GM21423 (cell line): ENCODE measurements around the gene PHLDB3.
A peak's percentile ranks its signal among the peaks of the same experiment; 100 is the strongest.
"Not testable (repeated sequence)": the region's sequence is repeated elsewhere in the genome, so short reads cannot be mapped to it uniquely, and the experiment has no call there.

Experiments
- ATAC-seq: cut with Tn5 transposase; IDR thresholded peaks from one replicate; pipeline ENCODE4 v1.9.1; 2021; ENCODE audit warnings: mild to moderate bottlenecking, moderate library complexity; ENCODE audit not compliant: unreplicated experiment

PHLDB3 gene

GRCh38 chr19:43504426-43505185 lies at the start of gene PHLDB3:
PHLDB3 (minus strand) TSS chr19:43504746; CDS start chr19:43504118, 628 bp downstream.
- no peak for ATAC-seq

- no peak for ATAC-seq
Observed at GRCh38 chr19:43553656-43554055, 49.1 kb upstream of the PHLDB3 start.

GRCh38 chr19:43552616-43553015 lies 48.1 kb upstream of the PHLDB3 start:
- no peak for ATAC-seq

GRCh38 chr19:43552198-43552450 lies 47.6 kb upstream of the PHLDB3 start:
- no peak for ATAC-seq

- no peak for ATAC-seq
Observed at GRCh38 chr19:43551399-43552197, 47.1 kb upstream of the PHLDB3 start.

- ATAC-seq: no peak
Observed at GRCh38 chr19:43548706-43549105, 44.2 kb upstream of the PHLDB3 start.

- not testable (repeated sequence) for ATAC-seq
Observed at GRCh38 chr19:43547926-43548325, 43.4 kb upstream of the PHLDB3 start.

GRCh38 chr19:43546581-43546980 lies 42.0 kb upstream of the PHLDB3 start:
- no peak for ATAC-seq

- no peak for ATAC-seq
Observed at GRCh38 chr19:43545981-43546380, 41.4 kb upstream of the PHLDB3 start.

- ATAC-seq: no peak
Observed at GRCh38 chr19:43545276-43545675, 40.7 kb upstream of the PHLDB3 start.

GRCh38 chr19:43544077-43544476 lies 39.5 kb upstream of the PHLDB3 start:
- no peak for ATAC-seq

GRCh38 chr19:43541920-43542650 lies 37.5 kb upstream of the PHLDB3 start:
- no peak for ATAC-seq

- ATAC-seq: no peak
Observed at GRCh38 chr19:43540381-43540780, 35.8 kb upstream of the PHLDB3 start.

- ATAC-seq: no peak
Observed at GRCh38 chr19:43538922-43539321, 34.4 kb upstream of the PHLDB3 start.

- ATAC-seq: no peak
Observed at GRCh38 chr19:43534816-43535761, 30.5 kb upstream of the PHLDB3 start.

GRCh38 chr19:43534305-43534815 lies 29.8 kb upstream of the PHLDB3 start:
- ATAC-seq: no peak

- ATAC-seq: peak; percentile 58
Observed at GRCh38 chr19:43533546-43534304, 29.2 kb upstream of the PHLDB3 start.

- peak; percentile 65 for ATAC-seq
Observed at GRCh38 chr19:43532962-43533545, 28.5 kb upstream of the PHLDB3 start, which contains the start of gene ZNF575. ZNF575 (plus strand) TSS chr19:43533188; CDS start chr19:43534423, 1,235 bp downstream.

GRCh38 chr19:43532571-43532961 lies 28.0 kb upstream of the PHLDB3 start:
- ATAC-seq: peak; percentile 14
